K562 (cell line): ENCODE results near the gene RSAD1. TPM values are rescaled to one million over a fixed set of nuclear protein-coding genes. Genes with fewer than 3 reads are reported as not detected.

Experiments used
- ATAC-seq: fragments of 200-7000 bp; cut with Tn5 transposase; 3 replicates; pipeline ENCODE4 v1.9.1; 2020; ENCODE audit warnings: moderate library complexity
- BruUV-seq: library from RNA; stranded (reverse); fragments of 400-500 nt; replicated peaks from 2 replicates; lab custom pipeline; 2021; lab: Mats Ljungman, UMichigan
- CTCF ChIA-PET: fragments of 300-600 bp; formaldehyde crosslinking; extraction: SDS; loops from one replicate; lab custom pipeline; 2021; ENCODE audit warnings: low intra/inter-chr PET ratio; lab: Yijun Ruan, JAX
- POLR2A ChIA-PET: fragments of 300-600, 350-650 bp; sonication (Branson Sonifier 250); formaldehyde crosslinking; extraction: SDS; loops from one replicate; lab custom pipeline; 2021; ENCODE audit warnings: antibody characterized with exemption, inconsistent platforms; lab: Yijun Ruan, JAX
- DNase-seq, 4 experiments: peaks; one replicate each; pipeline versions ENCODE4 v3.0.0 to v3.0.0-alpha.2; 2011 to 2018; ENCODE audit warnings: low spot score in 3 of 4, mixed read lengths in 3 of 4; ENCODE audit errors: extremely low read depth in 1 of 4
- FAIRE-seq: peaks from 2 replicates; lab custom pipeline; 2011; peaks lifted over from hg19 to GRCh38; lab: Jason Lieb, UNC
- H2AFZ ChIP-seq: 2 replicates; pipeline ENCODE4 v1.6.0; 2011; ENCODE audit warnings: low read depth, low read length, control low read depth, inconsistent platforms
- H3K27ac ChIP-seq: fragments of 200-600 bp; 3 replicates; pipeline ENCODE4 v1.8.0; 2011; ENCODE audit warnings: low read depth, mild to moderate bottlenecking, control low read depth, inconsistent platforms, low read length, moderate library complexity, mixed read lengths; ENCODE audit errors: extremely low read depth
- H3K27me3 ChIP-seq, 2 experiments: fragments of 300-600 bp in 1 of 2; 2 replicates in 1 of 2; 3 replicates in 1 of 2; pipeline versions ENCODE4 v1.6.0 to v1.8.0; 2011; ENCODE audit warnings: inconsistent platforms in 2 of 2, low read length in 2 of 2, mild to moderate bottlenecking in 1 of 2, mixed read lengths in 1 of 2, moderate library complexity in 1 of 2; ENCODE audit not compliant: control insufficient read depth in 2 of 2, insufficient read depth in 2 of 2
- H3K36me3 ChIP-seq: fragments of 300-600 bp; 3 replicates; pipeline ENCODE4 v1.8.0; 2011; ENCODE audit warnings: mild to moderate bottlenecking, low read length, inconsistent platforms; ENCODE audit not compliant: control insufficient read depth, insufficient read depth
- H3K4me1 ChIP-seq, 2 experiments: fragments of 200-600 bp in 1 of 2; replicated peaks in 1 of 2; 2 replicates in 1 of 2; 3 replicates in 1 of 2; pipeline versions ENCODE4 v1.5.1 to v1.8.0; 2011; ENCODE audit warnings: inconsistent platforms in 2 of 2, low read length in 2 of 2, mild to moderate bottlenecking in 1 of 2, mixed read lengths in 1 of 2, moderate library complexity in 1 of 2; ENCODE audit not compliant: control insufficient read depth in 2 of 2, insufficient read depth in 2 of 2
- H3K4me2 ChIP-seq: 2 replicates; pipeline ENCODE4 v1.6.1; 2011; ENCODE audit warnings: low read length, control low read depth, inconsistent platforms, mixed read lengths; ENCODE audit not compliant: insufficient read depth
- H3K4me3 ChIP-seq: fragments of 200-600 bp; sonication (generic), shearing (Covaris generic); 2 replicates; pipeline ENCODE4 v1.5.1; 2016; ENCODE audit warnings: control low read depth, inconsistent platforms
- H3K79me2 ChIP-seq: fragments of 200-600 bp; 3 replicates; pipeline ENCODE4 v1.8.0; 2011; ENCODE audit warnings: low read length, inconsistent platforms; ENCODE audit not compliant: control insufficient read depth, insufficient read depth
- H3K9ac ChIP-seq, 2 experiments: 2 replicates each; pipeline versions ENCODE4 v1.6.0 to v1.6.1; 2011; ENCODE audit warnings: low read depth in 2 of 2, low read length in 2 of 2, control low read depth in 1 of 2, inconsistent platforms in 1 of 2, mild to moderate bottlenecking in 1 of 2, mixed read lengths in 1 of 2; ENCODE audit not compliant: insufficient read depth in 1 of 2
- H3K9me1 ChIP-seq: one replicate; pipeline ENCODE4 v1.6.0; 2011; ENCODE audit warnings: inconsistent platforms, mild to moderate bottlenecking, low read length, moderate library complexity; ENCODE audit not compliant: control insufficient read depth, insufficient read depth
- H3K9me3 ChIP-seq: replicated peaks from 2 replicates; pipeline ENCODE4 v1.5.1; 2011; ENCODE audit warnings: low read depth, low read length, inconsistent platforms; ENCODE audit not compliant: control insufficient read depth, insufficient read depth
- H4K20me1 ChIP-seq: replicated peaks from 2 replicates; pipeline ENCODE4 v1.6.1; 2011; ENCODE audit warnings: low read length, inconsistent platforms, mixed read lengths; ENCODE audit not compliant: control insufficient read depth, insufficient read depth
- HES1 ChIP-seq: fragments of 450-650 bp; IDR thresholded peaks from 2 replicates; pipeline ENCODE4 v1.6.1; 2016; ENCODE audit warnings: low read depth, mild to moderate bottlenecking, moderate library complexity
- KAT8 ChIP-seq: fragments of 450-650 bp; IDR thresholded peaks from 2 replicates; pipeline ENCODE4 v1.6.1; 2016; ENCODE audit warnings: low read depth, mild to moderate bottlenecking
- MECOM ChIP-seq: fragments of 250-450 bp; sonication (Bioruptor Pico); IDR thresholded peaks from 2 replicates; pipeline ENCODE4 v1.8.0; 2022; ENCODE audit warnings: inconsistent platforms
- NFIC ChIP-seq: fragments of 450-650 bp; IDR thresholded peaks from 2 replicates; pipeline ENCODE4 v1.6.1; 2017; ENCODE audit warnings: mild to moderate bottlenecking, inconsistent platforms
- SLC30A9 ChIP-seq: fragments of 250-450 bp; sonication (Bioruptor Pico); IDR thresholded peaks from 2 replicates; pipeline ENCODE4 v1.8.0; 2022; ENCODE audit warnings: mild to moderate bottlenecking, moderate library complexity
- SRSF9 ChIP-seq: fragments of 200-400 bp; formaldehyde crosslinking; IDR thresholded peaks from 2 replicates; pipeline ENCODE4 v1.6.1; 2017; ENCODE audit warnings: low read depth, low read length, borderline replicate concordance
- ZBTB7A ChIP-seq: IDR thresholded peaks from 2 replicates; pipeline ENCODE4 v1.6.1; 2011; ENCODE audit warnings: low read depth, mild to moderate bottlenecking, low read length, moderate library complexity, borderline replicate concordance; ENCODE audit not compliant: control insufficient read depth
- ZNF41 ChIP-seq: fragments of 250-450 bp; sonication (Bioruptor Pico); conservative IDR thresholded peaks from 2 replicates; pipeline ENCODE4 v1.4.0; 2020; ENCODE audit warnings: mild to moderate bottlenecking
- ZSCAN29 ChIP-seq: fragments of 450-650 bp; IDR thresholded peaks from 2 replicates; pipeline ENCODE4 v1.6.1; 2017
- WGBS: fragments of 100-300 bp; shearing (Covaris generic); methylation state at CpG from one replicate; pipeline ENCODE4 v1.1.6; 2016; ENCODE audit warnings: low coverage, mixed read lengths; ENCODE audit not compliant: insufficient coverage; ENCODE audit errors: missing lambda C conversion rate; 5-methylcytosine and 5-hydroxymethylcytosine counted together
- in situ Hi-C: fragments of 300-500 bp; cut with MboI; formaldehyde crosslinking; loops from 4 replicates; pipeline ENCODE4 v1.15.0; 2018; ENCODE audit warnings: inconsistent platforms, mixed read lengths
- intact Hi-C: fragments of 100-400 bp; cut with micrococcal nuclease; formaldehyde crosslinking; loops from 2 replicates; pipeline ENCODE4 v1.14.2; 2022
- polyA plus RNA-seq, 8 experiments: library from polyadenylated mRNA; depleted of rRNA in 4 of 8; stranded (reverse) in 5 of 8; unstranded in 3 of 8; fragments of >200 nt; fragmentation: Nextera tagmentation in 2 of 8; fragmentation: Illumina TruSeq in 1 of 8; extraction: Ambion mirVana in 2 of 8; extraction: Trizol in 1 of 8; gene quantifications; 2 replicates each; pipeline versions ENCODE4 v1.2.1 to v1.2.3, GENCODE V29; 2011 to 2014; ENCODE audit warnings: inconsistent platforms in 1 of 8, missing spikeins in 1 of 8
- total RNA-seq, 7 experiments: library from RNA; depleted of rRNA in 6 of 7; stranded (reverse); fragments of >200 nt in 6 of 7; fragmentation: Illumina TruSeq in 2 of 7; extraction: Trizol in 2 of 7; gene quantifications; 2 replicates each; pipeline versions ENCODE4 v1.2.1 to v1.2.3, GENCODE V29; 2011 to 2021; ENCODE audit warnings: low replicate concordance in 1 of 7
- TF ChIP-seq, protein P1 (sequence below): sonication (generic); formaldehyde crosslinking; IDR thresholded peaks from 2 replicates; pipeline ENCODE4 v1.8.0; 2022; ENCODE audit warnings: missing genetic modification reagents, mild to moderate bottlenecking, moderate library complexity, borderline replicate concordance

The RSAD1 gene
- total and polyA plus RNA-seq, 9 of the 15 experiments (the other 6 are each of a cell fraction or from before 2014, with no cell fraction given) = 4.5 to 42.5 (median 26.8) TPM

- TF ChIP-seq NFIC (peak; percentile 69), HES1 (no peak)
- no peaks in the 10 kb centered on the region for H3K36me3 ChIP-seq
- H3K27ac ChIP-seq = no peak overlapping the region
- H4K20me1 ChIP-seq = peaks cover 16% of the 10 kb centered on the region; the same call in 1 of the 2 replicates
- intact Hi-C loops = no loop called here
- peaks cover 0 to 29% of the 10 kb centered on the region in 2 experiments; a peak in 3 of 5 replicates for H3K4me1 ChIP-seq
- H2AFZ ChIP-seq = no peak overlapping the region
- ATAC-seq = no peak
- in situ Hi-C loops = no loop called here
- 0% methylated on average over 6 of the region's 6 CpGs for WGBS
- ChIA-PET CTCF (interaction anchor here (0.5 kb wide), 1 partner anchor 522 kb away, joined by 3 read pairs; no protein-coding TSS in a partner anchor), POLR2A (interaction anchor here (0.8 to 1.6 kb wide), 3 partner anchors 14 to 39 kb away, joined by 3 read pairs; no protein-coding TSS in a partner anchor)
- peaks cover 37 to 57% of the 10 kb centered on the region in 2 experiments; a peak in 4 of 5 replicates for H3K27me3 ChIP-seq
- DNase-seq = no peak
- no peak overlapping the region for H3K4me3 ChIP-seq
- H3K9me1 ChIP-seq = no peaks in the 10 kb centered on the region
- no peaks in the 10 kb centered on the region for H3K9me3 ChIP-seq
- no peaks in the 10 kb centered on the region for H3K79me2 ChIP-seq
- no peak overlapping the region for H3K4me2 ChIP-seq
- no peak overlapping the region for H3K9ac ChIP-seq
- no peak for FAIRE-seq
- no TSS peak for BruUV-seq
Measured at GRCh38 chr17:50531428-50532025, 52.9 kb downstream of the RSAD1 start.

- Histone ChIP-seq H3K4me1 (peaks cover 0 to 30% of the 10 kb centered on the region in 2 experiments; a peak in 3 of 5 replicates), H3K4me3 (no peak within 1 kb of the TSS), H3K36me3 (no peaks in the 10 kb centered on the region), H3K79me2 (no peaks in the 10 kb centered on the region), H2AFZ (no peak within 1 kb of the TSS), H3K27me3 (peaks cover 37 to 64% of the 10 kb centered on the region in 2 experiments; a peak in 4 of 5 replicates), H4K20me1 (peaks cover 16% of the 10 kb centered on the region; the same call in 1 of the 2 replicates), H3K9ac (peak within 1 kb of the TSS in 1 of 2 experiments; percentile 68; a peak in 2 of 4 replicates), H3K9me3 (no peaks in the 10 kb centered on the region), H3K4me2 (no peak within 1 kb of the TSS), H3K9me1 (no peaks in the 10 kb centered on the region), H3K27ac (no peak within 1 kb of the TSS)
- ATAC-seq (peak; percentile 48), FAIRE-seq (no peak), DNase-seq (no peak)
- POLR2A ChIA-PET = interaction anchor here (0.5 to 1.1 kb wide), 3 partner anchors 9 to 184 kb away, joined by 3 to 4 read pairs (median 3); no protein-coding TSS in a partner anchor
- CTCF ChIA-PET = no interaction called here
- TF ChIP-seq MECOM (CRISPR knock-in tag) = no peak
- TF ChIP-seq SLC30A9 (CRISPR knock-in tag) = no peak
- TF ChIP-seq KAT8 = no peak
- TF ChIP-seq, protein P1, sequence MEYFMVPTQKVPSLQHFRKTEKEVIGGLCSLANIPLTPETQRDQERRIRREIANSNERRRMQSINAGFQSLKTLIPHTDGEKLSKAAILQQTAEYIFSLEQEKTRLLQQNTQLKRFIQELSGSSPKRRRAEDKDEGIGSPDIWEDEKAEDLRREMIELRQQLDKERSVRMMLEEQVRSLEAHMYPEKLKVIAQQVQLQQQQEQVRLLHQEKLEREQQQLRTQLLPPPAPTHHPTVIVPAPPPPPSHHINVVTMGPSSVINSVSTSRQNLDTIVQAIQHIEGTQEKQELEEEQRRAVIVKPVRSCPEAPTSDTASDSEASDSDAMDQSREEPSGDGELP (CRISPR knock-in tag) = peak; percentile 38; the same call in 1 of the 2 replicates
- no peak for TF ChIP-seq ZNF41
- TF ChIP-seq ZSCAN29 = no peak
- 0 out of 2 replicates have a peak, but pooled peaks have one; percentile 24 for TF ChIP-seq ZBTB7A
- TF ChIP-seq SRSF9 = no peak
- intact Hi-C loops (no loop called here), in situ Hi-C loops (no loop called here)
- BruUV-seq = no TSS peak
- under 1% methylated on average over 18 of the region's 21 CpGs for WGBS
Measured at GRCh38 chr17:50532452-50533024, 53.9 kb downstream of the RSAD1 start, which contains the start of gene EPN3. TSS of gene EPN3 (plus strand) at chr17:50532735. CDS start at chr17:50536557, 3,822 bp downstream.
